Body of pancreas (tissue), 2 donors: ENCODE measurements around the gene BCAS2. TPM values are rescaled to one million over a fixed set of nuclear protein-coding genes. Genes with fewer than 3 reads are reported as not detected.

Source experiments
- total RNA-seq, 2 donors: library from RNA; depleted of rRNA; stranded (reverse); fragments of >200 nt; gene quantifications; one replicate each; pipeline ENCODE4 v1.1.0, GENCODE V29; 2016

Gene BCAS2
- total RNA-seq, 2 donors from 2014 or later: 15.3 to 20.8 TPM

Other genes with a start within 250 kb of the BCAS2 start
- gene TRIM33, start 70.4 kb downstream of the BCAS2 start, total RNA-seq: 10 to 100 TPM; 27.5 to 32.3 TPM
- gene DENND2C, start 88.4 kb upstream of the BCAS2 start, total RNA-seq: 1 to 10 TPM; 2.3 to 3.0 TPM
- gene AMPD1, start 113.9 kb upstream of the BCAS2 start, total RNA-seq: not detected
- 10 to 100 TPM; 13.8 to 17.4 TPM for gene NRAS, start 135.2 kb upstream of the BCAS2 start, total RNA-seq
- gene CSDE1, start 176.4 kb upstream of the BCAS2 start, total RNA-seq: 100 to 1,000 TPM; 138 to 221 TPM
- 10 to 100 TPM; 15.5 to 18.9 TPM for gene SIKE1, start 199.1 kb upstream of the BCAS2 start, total RNA-seq